HG02943 (cell line): ENCODE data around the gene ZNF791.
"Not testable (repeated sequence)": the region's sequence is repeated elsewhere in the genome, so short reads cannot be mapped to it uniquely, and the experiment has no call there.

Experiments used
- ATAC-seq: cut with Tn5 transposase; IDR thresholded peaks from one replicate; pipeline ENCODE4 v1.9.1; 2021; ENCODE audit warnings: mild to moderate bottlenecking, low read depth, moderate library complexity; ENCODE audit not compliant: unreplicated experiment

Gene ZNF791

GRCh38 chr19:12610540-12611360 lies at the start of gene ZNF791, which contains the start of gene ZNF490:
ZNF791 (plus strand) TSS chr19:12610920; CDS start chr19:12611080, 160 bp downstream.
ZNF490 (minus strand) TSS chr19:12610813; CDS start chr19:12610680, 133 bp downstream.
- peak; percentile 72 for ATAC-seq

GRCh38 chr19:12564016-12564664 lies 46.6 kb upstream of the ZNF791 start:
- ATAC-seq = no peak

- ATAC-seq = not testable (repeated sequence)
These were observed 44.3 kb upstream of the ZNF791 start for GRCh38 chr19:12566380-12566779.

GRCh38 chr19:12567951-12568350 lies 42.8 kb upstream of the ZNF791 start:
- ATAC-seq = no peak

GRCh38 chr19:12574036-12574435 lies 36.7 kb upstream of the ZNF791 start:
- no peak for ATAC-seq

- no peak for ATAC-seq
These were observed 32.1 kb upstream of the ZNF791 start for GRCh38 chr19:12578641-12579040.

- ATAC-seq = no peak
These were observed 30.5 kb upstream of the ZNF791 start for GRCh38 chr19:12580180-12580694.

- no peak for ATAC-seq
These were observed 29.6 kb upstream of the ZNF791 start for GRCh38 chr19:12581100-12581499.

GRCh38 chr19:12596485-12596884 lies 14.2 kb upstream of the ZNF791 start:
- ATAC-seq = no peak

GRCh38 chr19:12596927-12597548 lies 13.7 kb upstream of the ZNF791 start:
- no peak for ATAC-seq

GRCh38 chr19:12597594-12597993 lies 13.1 kb upstream of the ZNF791 start:
- ATAC-seq = no peak

GRCh38 chr19:12603714-12604113 lies 7.0 kb upstream of the ZNF791 start:
- no peak for ATAC-seq

GRCh38 chr19:12606796-12607195 lies 3.9 kb upstream of the ZNF791 start:
- ATAC-seq = no peak

GRCh38 chr19:12607631-12608030 lies 3.1 kb upstream of the ZNF791 start:
- ATAC-seq = no peak

- no peak for ATAC-seq
These were observed 610 bp downstream of the ZNF791 start for GRCh38 chr19:12611361-12611699.

- no peak for ATAC-seq
These were observed 6.9 kb downstream of the ZNF791 start for GRCh38 chr19:12617646-12618045.

GRCh38 chr19:12621253-12622024 lies 10.7 kb downstream of the ZNF791 start:
- ATAC-seq = not testable (repeated sequence)

GRCh38 chr19:12623361-12624031 lies 12.8 kb downstream of the ZNF791 start:
- ATAC-seq = no peak

- no peak for ATAC-seq
These were observed 16.2 kb downstream of the ZNF791 start for GRCh38 chr19:12626958-12627357.
